ENCODE results near the gene RILPL2.
"Not testable (repeated sequence)": the region's sequence is repeated elsewhere in the genome, so short reads cannot be mapped to it uniquely, and the experiment has no call there.

Gene RILPL2

DNA sequence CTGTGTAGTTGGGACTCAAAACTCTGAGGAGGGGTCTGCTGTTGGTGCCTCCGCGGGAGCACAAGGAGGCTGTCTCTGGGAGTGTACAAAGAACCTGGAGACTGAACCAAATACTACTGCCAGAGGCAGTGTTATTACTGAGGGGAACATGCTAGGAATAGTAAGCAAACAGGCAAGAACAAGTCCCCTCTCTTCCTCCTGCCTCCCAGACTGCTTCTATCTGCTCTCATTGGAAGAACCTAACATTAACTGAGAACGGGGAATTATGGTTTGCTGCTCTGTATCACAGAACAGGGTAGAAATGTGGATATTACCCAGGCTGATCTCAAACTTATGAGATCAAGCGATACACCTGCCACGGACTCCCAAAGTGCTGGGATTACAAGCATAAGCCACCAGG is 57.1 kb downstream of the RILPL2 start:
- DNase-seq (ENCODE audit: extremely low read depth, low read depth), result no peak
- TF ChIP-seq, protein P1, sequence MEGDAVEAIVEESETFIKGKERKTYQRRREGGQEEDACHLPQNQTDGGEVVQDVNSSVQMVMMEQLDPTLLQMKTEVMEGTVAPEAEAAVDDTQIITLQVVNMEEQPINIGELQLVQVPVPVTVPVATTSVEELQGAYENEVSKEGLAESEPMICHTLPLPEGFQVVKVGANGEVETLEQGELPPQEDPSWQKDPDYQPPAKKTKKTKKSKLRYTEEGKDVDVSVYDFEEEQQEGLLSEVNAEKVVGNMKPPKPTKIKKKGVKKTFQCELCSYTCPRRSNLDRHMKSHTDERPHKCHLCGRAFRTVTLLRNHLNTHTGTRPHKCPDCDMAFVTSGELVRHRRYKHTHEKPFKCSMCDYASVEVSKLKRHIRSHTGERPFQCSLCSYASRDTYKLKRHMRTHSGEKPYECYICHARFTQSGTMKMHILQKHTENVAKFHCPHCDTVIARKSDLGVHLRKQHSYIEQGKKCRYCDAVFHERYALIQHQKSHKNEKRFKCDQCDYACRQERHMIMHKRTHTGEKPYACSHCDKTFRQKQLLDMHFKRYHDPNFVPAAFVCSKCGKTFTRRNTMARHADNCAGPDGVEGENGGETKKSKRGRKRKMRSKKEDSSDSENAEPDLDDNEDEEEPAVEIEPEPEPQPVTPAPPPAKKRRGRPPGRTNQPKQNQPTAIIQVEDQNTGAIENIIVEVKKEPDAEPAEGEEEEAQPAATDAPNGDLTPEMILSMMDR (IDR thresholded peaks at IDR 0.05; ENCODE audit: low read depth, low read length), result no peak

DNA sequence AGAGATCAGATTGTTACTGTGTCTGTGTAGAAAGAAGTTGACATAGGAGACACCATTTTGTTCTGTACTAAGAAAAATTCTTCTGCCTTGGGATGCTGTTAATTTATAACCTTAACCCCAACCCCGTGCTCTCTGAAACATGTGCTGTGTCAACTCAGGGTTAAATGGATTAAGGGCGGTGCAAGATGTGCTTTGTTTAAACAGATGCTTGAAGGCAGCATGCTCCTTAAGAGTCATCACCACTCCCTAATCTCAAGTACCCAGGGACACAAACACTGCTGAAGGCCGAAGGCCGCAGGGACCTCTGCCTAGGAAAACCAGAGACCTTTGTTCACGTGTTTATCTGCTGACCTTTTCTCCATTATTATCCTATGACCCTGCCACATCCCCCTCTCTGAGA is 64.1 kb downstream of the RILPL2 start:
- not testable (repeated sequence) for DNase-seq (ENCODE audit: extremely low read depth, low read depth)

DNA sequence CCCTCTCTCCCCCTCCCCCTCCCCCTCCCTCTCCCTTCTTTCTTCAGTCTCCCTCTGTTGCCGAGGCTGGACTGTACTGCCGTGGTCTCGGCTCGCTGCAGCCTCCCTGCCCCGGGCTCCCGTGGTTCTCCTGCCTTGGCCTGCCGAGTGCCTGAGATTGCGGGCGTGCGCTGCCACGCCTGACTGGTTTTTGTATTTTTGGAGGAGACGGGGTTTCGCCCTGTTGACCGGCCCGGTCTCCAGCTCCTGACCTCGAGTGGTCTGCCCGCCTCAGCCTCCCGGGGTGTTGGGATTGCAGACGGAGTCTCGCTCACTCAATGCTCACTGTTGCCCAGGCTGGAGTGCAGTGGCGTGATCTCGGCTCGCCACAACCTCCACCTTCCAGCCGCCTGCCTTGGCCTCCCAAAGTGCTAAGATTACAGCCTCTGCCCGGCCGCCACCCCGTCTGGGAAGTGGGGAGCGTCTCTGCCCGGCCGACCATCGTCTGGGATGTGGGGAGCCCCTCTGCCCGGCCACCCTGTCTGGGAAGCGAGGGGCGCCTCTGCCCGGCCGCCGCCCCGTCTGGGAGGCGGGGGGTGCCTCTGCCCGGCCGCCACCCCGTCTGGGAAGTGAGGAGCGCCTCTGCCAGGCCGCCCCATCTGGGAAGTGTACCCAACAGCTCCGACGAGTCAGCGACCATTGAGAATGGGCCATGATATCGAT is 64.7 kb downstream of the RILPL2 start:
- not testable (repeated sequence) for DNase-seq (ENCODE audit: extremely low read depth, low read depth)

DNA sequence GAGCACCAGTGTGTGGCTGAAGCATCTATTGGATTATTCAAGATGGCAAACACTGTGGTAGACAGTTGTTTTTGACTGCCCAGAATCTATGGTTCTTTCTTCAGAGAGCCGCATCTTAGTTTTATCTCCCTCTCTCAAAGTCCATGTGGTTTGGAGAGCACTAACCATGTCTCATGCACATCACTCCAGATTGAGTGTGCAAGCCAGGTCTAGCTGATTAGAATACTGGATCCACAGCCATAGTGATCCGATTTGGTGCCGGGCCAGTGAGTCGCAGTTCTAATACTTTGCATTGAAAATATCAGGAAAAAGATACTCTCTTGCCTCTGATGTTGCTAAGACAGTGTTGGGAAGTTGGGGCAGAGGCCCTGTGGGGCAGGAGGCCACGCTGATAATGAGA is 67.3 kb downstream of the RILPL2 start:
- TF ChIP-seq, protein P1 (IDR thresholded peaks at IDR 0.05; ENCODE audit: low read depth, low read length), result no peak
- no peak for DNase-seq (ENCODE audit: extremely low read depth, low read depth)

DNA sequence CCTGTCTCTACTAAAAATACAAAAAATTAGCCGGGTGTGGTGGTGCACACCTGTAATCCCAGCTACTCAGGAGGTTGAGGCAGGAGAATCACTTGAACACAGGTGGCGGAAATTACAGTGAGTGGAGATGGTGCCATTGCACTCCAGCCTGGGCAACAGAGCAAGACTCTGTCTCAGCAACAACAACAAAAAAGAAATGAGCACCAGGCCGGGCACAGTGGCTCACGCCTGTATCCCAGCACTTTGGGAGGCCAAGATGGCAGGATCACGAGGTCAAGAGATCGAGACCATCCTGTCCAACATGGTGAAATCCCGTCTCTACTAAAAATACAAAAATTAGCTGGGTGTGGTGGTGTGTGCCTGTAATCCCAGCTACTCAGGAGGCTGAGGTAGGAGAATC is 68.1 kb downstream of the RILPL2 start:
- not testable (repeated sequence) for DNase-seq (ENCODE audit: extremely low read depth, low read depth)

DNA sequence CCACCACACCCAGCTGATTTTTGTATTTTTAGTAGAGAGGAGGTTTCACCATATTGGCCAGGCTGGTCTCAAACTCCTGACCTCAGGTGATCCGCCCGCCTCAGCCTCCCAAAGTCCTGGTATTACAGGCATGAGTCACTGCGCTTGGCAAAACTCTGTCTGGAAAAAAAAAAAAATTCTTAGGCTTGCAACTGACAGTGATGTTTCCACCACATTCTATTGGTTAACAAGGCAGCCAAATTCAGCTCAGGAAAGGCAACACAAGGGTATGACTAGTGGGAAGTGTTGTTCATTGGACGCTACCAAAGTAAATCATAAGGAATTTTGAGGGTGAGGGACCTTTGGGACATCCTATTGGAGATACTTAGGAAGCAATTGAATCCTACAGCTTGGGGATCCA is 69.0 kb downstream of the RILPL2 start:
- TF ChIP-seq, protein P1 (IDR thresholded peaks at IDR 0.05; ENCODE audit: low read depth, low read length), result no peak
- DNase-seq (ENCODE audit: extremely low read depth, low read depth), result no peak

All from AG09319 (cell line).